ENCODE data around the gene VTI1A. TPM values are rescaled to one million over a fixed set of nuclear protein-coding genes. Genes with fewer than 3 reads are reported as not detected.

Gene VTI1A
- total and polyA plus RNA-seq, 9 of the 15 experiments (the other 6 are each of a cell fraction or from before 2014, with no cell fraction given) = 9.3 to 21.4 (median 16.0) TPM

GRCh38 chr10:112548535-112549276 lies 101.7 kb downstream of the VTI1A start:
- Histone ChIP-seq H3K27me3 (ENCODE audit: control insufficient read depth in 2 of 2, insufficient read depth in 2 of 2, low read length in 2 of 2) (no peaks in the 10 kb centered on the region), H3K4me1 (replicated peaks in 1 of 2; ENCODE audit: control insufficient read depth in 2 of 2, insufficient read depth in 2 of 2, low read length in 2 of 2) (no peaks in the 10 kb centered on the region), H3K79me2 (ENCODE audit: control insufficient read depth, insufficient read depth, low read length) (no peaks in the 10 kb centered on the region), H2AFZ (ENCODE audit: low read depth, low read length) (no peak overlapping the region), H3K4me3 (no peak overlapping the region), H3K9me1 (ENCODE audit: control insufficient read depth, insufficient read depth, low read length) (no peaks in the 10 kb centered on the region), H3K36me3 (ENCODE audit: control insufficient read depth, insufficient read depth, low read length) (no peaks in the 10 kb centered on the region), H3K9ac (ENCODE audit: insufficient read depth in 1 of 2, low read depth in 2 of 2, low read length in 2 of 2) (no peak overlapping the region), H3K27ac (ENCODE audit: extremely low read depth, low read depth, low read length) (no peak overlapping the region), H3K9me3 (replicated peaks; ENCODE audit: control insufficient read depth, insufficient read depth, low read depth, low read length) (no peaks in the 10 kb centered on the region), H4K20me1 (replicated peaks; ENCODE audit: control insufficient read depth, insufficient read depth, low read length) (no peaks in the 10 kb centered on the region), H3K4me2 (ENCODE audit: insufficient read depth, low read length) (no peak overlapping the region)
- FAIRE-seq = no peak
- ChIA-PET CTCF (ENCODE audit: low intra/inter-chr PET ratio) (no interaction called here), POLR2A (no interaction called here)
- no TSS peak for BruUV-seq (replicated peaks)
- 68% methylated on average over 5 of the region's 8 CpGs for WGBS (ENCODE audit: insufficient coverage, low coverage, missing lambda C conversion rate)
- intact Hi-C loops (cut with micrococcal nuclease) = no loop called here
- no peak for ATAC-seq
- TF ChIP-seq PHTF2 (CRISPR knock-in tag; IDR thresholded peaks at IDR 0.05) (no peak), C11orf30 (IDR thresholded peaks at IDR 0.05; ENCODE audit: low read depth) (0 out of 2 replicates have a peak, but pooled peaks have one; percentile 7)
- in situ Hi-C loops (cut with MboI) = no loop called here
- DNase-seq (ENCODE audit: extremely low read depth in 1 of 4, low spot score in 3 of 4) = peak in 2 of 4 experiments; percentile 1 to 3

- 51% methylated on average over 4 of the region's 4 CpGs for WGBS (ENCODE audit: insufficient coverage, low coverage, missing lambda C conversion rate)
- FAIRE-seq = no peak
- Histone ChIP-seq H2AFZ (ENCODE audit: low read depth, low read length) (no peak overlapping the region), H3K9me3 (replicated peaks; ENCODE audit: control insufficient read depth, insufficient read depth, low read depth, low read length) (no peaks in the 10 kb centered on the region), H4K20me1 (replicated peaks; ENCODE audit: control insufficient read depth, insufficient read depth, low read length) (no peaks in the 10 kb centered on the region), H3K27me3 (ENCODE audit: control insufficient read depth in 2 of 2, insufficient read depth in 2 of 2, low read length in 2 of 2) (no peaks in the 10 kb centered on the region), H3K79me2 (ENCODE audit: control insufficient read depth, insufficient read depth, low read length) (no peaks in the 10 kb centered on the region), H3K4me2 (ENCODE audit: insufficient read depth, low read length) (no peak overlapping the region), H3K4me3 (no peak overlapping the region), H3K4me1 (replicated peaks in 1 of 2; ENCODE audit: control insufficient read depth in 2 of 2, insufficient read depth in 2 of 2, low read length in 2 of 2) (no peaks in the 10 kb centered on the region), H3K9me1 (ENCODE audit: control insufficient read depth, insufficient read depth, low read length) (no peaks in the 10 kb centered on the region), H3K27ac (ENCODE audit: extremely low read depth, low read depth, low read length) (no peak overlapping the region), H3K9ac (ENCODE audit: insufficient read depth in 1 of 2, low read depth in 2 of 2, low read length in 2 of 2) (no peak overlapping the region), H3K36me3 (ENCODE audit: control insufficient read depth, insufficient read depth, low read length) (no peaks in the 10 kb centered on the region)
- ChIA-PET CTCF (ENCODE audit: low intra/inter-chr PET ratio) (no interaction called here), POLR2A (interaction anchor here (0.6 kb wide), 1 partner anchor 908 kb away, joined by 3 read pairs; no protein-coding TSS in a partner anchor)
- no TSS peak for BruUV-seq (replicated peaks)
- DNase-seq (ENCODE audit: extremely low read depth in 1 of 4, low spot score in 3 of 4) = no peak
- in situ Hi-C loops (cut with MboI) (no loop called here), intact Hi-C loops (cut with micrococcal nuclease) (no loop called here)
- no peak for ATAC-seq
- TF ChIP-seq PHF8 (IDR thresholded peaks at IDR 0.05; ENCODE audit: borderline replicate concordance, low read length) = no peak
These were observed 105.6 kb downstream of the VTI1A start for GRCh38 chr10:112552593-112553110.

All from K562 (cell line).